HG03520 (cell line): ENCODE measurements around the gene HTRA2.

ENCODE experiments used
- ATAC-seq: cut with Tn5 transposase; IDR thresholded peaks from one replicate; pipeline ENCODE4 v1.9.1; 2021; ENCODE audit warnings: mild to moderate bottlenecking, moderate library complexity; ENCODE audit not compliant: unreplicated experiment

Gene HTRA2

GRCh38 chr2:74515271-74515980 lies 14.3 kb upstream of the HTRA2 start:
- ATAC-seq: no peak

DNA sequence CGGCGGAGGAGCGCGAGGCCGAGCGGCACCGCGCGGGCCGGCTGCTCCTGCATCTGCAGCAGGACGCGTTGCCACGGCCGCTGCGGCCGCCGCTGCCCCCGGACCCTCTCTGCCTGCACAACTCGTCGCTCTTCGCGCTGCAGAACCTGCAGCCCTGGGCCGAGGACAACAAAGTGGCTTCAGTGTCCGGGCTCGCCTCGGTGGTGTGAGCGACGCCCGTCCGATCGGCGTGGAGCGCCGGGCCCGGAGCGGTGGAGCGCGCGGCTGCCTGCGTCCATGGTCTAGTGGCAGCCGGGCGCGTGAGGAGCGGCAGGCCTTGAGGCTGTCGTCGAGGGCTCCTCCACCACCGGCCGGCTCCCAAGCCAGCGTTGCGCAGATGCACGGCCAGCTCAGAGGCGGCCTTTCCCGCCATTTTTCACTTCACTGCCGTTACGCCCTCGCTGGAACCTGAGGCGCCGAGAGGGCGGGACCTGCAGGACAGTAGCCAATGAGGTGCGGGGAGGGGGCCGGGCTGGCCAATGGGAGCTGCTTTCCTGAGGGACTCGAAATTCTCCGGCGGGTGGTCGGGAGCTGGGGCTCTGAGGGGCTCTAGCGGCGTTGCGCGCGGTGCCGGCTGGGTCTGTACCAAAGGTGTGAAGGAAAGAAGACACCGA lies 13.6 kb upstream of the HTRA2 start:
- ATAC-seq: no peak

- ATAC-seq: no peak
Observed at GRCh38 chr2:74516650-74517049, 13.1 kb upstream of the HTRA2 start.

DNA sequence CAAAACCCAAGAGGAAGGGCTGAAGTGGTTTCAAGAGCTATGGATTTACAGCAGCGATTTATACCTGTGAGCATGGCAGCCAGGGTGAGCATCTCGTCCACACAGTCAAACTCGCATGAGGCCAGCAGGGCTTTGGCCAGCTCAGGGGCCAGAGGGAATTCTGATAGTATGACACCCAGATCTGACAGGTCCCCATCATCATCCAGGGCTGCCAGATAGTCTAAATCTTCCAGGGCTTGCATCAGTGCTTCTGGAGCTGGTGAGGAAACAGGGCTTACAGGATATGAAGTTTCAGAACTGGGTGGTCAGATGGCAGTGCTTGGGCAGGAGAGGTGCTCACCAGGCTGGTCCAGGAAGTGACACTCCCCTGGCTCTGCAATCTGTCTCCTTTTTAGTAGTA lies 7.2 kb upstream of the HTRA2 start:
- no peak for ATAC-seq

DNA sequence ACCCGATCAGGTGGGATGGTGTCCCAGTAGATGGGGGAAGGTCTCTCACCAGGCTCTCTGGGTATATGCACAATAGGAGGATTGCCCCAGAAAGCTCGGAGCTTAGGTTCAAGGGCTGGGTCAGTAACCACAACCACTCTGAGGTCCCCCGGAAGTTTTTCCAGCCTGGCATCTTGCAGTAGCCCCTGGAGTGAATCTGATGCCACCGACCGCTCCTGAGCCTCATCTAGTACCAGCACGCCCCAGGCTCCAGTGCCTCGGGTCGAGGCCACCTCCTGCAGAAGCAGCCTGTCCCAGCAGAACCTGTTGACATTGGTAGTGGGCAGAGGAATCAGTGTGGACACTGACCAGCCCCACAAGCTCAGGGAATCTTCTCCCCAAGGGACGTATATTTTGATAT lies 5.7 kb upstream of the HTRA2 start:
- no peak for ATAC-seq

DNA sequence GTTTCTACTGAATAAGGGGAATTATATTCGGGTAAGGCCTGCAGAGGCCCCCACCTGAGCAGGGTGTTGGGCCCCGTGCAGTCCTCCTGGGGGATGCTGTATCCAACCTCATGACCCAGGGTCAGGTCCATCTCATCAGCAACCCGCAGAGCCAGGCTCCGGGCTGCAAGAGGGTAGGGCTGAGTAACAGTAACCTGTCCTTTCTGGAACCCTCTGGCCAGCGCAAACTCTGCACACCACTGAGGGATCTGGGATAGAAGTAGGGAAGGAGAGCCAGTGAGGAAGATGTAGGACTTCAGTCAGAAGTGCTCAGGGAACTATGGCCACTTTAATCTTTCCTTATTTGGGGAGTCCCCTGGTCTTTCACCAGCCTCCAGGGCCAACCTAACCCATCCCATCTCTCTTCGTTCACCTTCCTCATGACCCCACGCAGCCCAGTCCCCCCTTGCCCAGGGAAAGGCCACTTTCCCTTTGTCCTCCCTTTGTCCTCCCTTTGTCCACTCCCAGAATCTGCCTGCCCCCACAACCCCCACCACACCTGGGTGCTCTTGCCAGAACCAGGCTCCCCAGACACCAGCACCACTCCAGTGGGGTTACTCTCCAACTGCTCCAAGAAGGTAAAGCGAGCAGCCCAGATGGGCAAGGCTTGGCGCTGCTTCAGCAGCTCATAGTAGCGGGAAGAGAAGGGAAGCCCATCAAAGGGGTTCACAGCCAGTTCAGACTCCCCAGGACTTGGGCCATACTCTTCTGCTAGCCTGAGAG lies 4.6 kb upstream of the HTRA2 start:
- ATAC-seq: no peak

- ATAC-seq: no peak
Observed at GRCh38 chr2:74525717-74526648, 3.8 kb upstream of the HTRA2 start, which contains the start of gene DQX1. TSS of gene DQX1 (minus strand) at chr2:74526231. CDS start at chr2:74525729, 502 bp downstream.

DNA sequence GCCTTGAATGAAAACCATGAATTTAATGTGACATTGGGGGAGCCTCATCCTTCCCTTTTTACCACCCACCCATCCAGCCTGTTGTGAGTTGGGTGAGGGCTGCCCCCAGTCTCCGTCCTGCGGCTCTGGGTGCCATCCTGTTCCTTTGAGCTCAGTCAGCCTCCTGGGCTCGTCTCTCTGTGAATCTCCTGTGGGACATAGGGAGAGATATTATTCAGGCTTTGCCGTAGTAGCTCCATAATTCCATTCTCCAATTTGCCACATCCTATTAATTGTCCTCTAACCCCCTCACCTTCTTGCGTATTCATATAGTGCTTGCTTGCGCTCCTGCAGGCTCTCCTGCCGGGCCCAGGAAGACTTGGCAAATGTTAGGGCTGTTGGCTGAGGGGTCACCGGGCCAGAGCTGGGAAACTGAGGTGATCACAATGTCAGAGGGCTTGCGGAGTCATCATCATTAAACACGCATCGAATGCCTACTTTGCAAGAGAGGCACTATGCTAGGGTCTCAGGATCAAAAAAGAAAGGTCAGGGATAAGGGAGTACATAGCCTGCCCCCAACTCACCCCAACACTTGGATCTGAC lies 3.0 kb upstream of the HTRA2 start:
- no peak for ATAC-seq

GRCh38 chr2:74527741-74528140 lies 2.0 kb upstream of the HTRA2 start:
- ATAC-seq: no peak

DNA sequence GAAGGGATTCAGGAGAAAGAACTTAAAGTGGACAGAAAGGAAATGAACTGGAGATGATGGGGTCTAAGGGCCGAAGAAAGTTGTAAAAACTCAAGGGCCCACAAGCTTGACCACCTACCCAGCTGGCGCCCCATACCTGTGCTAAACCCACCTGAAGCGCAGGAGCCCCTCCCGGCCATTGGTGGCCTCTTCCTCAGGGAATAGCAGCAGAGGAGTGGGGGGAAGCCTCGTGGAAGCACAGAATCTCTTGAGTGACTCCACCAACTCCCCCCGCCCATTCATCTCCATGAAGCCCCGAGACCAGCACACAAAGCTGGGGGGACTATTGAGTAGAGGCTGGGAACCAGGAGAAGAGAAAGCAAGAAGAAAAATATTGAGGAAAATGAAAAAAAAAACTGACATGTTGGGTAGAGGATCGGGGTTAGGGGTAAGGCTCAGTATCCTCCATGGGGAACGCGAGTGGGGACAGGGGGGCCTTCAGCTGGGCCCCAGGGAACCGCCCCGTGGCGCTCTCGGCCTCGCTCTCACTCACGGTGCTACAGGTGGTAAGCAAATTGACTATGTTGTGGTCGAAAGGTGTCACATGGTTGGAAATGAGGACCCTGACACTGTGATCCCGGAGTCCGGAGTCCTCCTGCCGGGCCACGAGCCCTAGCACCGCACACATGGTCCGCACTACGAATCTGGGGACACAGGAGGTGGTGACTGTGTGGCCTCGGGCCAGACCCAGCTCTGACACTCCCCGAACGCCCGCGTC lies 955 bp upstream of the HTRA2 start:
- ATAC-seq: peak; percentile 3

GRCh38 chr2:74530239-74531187 lies 780 bp downstream of the HTRA2 start:
- no peak for ATAC-seq

- ATAC-seq: no peak
Observed at GRCh38 chr2:74531666-74532065, 1.9 kb downstream of the HTRA2 start.

GRCh38 chr2:74532222-74532621 lies 2.5 kb downstream of the HTRA2 start:
- ATAC-seq: no peak

- ATAC-seq: no peak
Observed at GRCh38 chr2:74533464-74533863, 3.7 kb downstream of the HTRA2 start.

GRCh38 chr2:74534411-74534810 lies 4.7 kb downstream of the HTRA2 start:
- no peak for ATAC-seq

GRCh38 chr2:74535440-74535965 lies 5.8 kb downstream of the HTRA2 start:
- ATAC-seq: no peak

DNA sequence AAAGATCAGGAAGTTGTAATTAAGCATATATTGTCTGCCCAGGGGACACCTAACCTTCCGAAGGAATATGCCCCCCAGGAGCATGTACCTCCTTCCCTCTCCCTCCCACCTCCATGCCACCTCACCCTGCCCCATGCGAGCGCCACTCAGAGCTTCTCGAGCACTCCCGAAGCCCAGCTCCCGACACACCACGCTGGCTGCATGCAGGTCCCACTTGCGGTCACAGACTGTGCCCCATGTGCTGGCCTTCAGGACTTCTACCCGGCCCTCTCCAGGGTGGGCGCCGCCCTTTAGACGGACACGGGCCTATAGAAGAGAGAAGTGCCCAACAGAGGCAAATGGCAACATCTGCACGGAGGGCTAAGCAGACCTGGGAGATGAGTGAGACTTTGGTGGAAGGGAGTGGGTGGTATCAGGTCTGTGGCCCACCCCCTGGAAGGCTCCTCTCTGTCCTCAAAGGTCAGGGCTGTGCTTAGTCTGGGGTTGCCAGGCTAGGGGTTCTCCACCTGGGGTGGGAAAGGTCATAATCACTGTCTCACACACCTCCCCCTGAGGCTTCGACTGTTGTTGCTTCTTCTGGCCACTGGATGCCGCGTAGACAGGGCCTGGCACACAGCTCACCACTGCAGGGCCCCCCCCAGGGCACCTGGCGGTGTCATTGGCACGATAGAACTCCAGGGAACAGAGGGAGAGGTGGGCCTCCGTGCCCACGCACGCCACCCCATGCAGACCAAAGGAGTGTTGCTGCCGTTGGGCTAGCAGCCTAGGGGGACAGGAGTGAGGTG lies 6.6 kb downstream of the HTRA2 start:
- no peak for ATAC-seq

- no peak for ATAC-seq
Observed at GRCh38 chr2:74537140-74537539, 7.4 kb downstream of the HTRA2 start.
